SIG-M5 treated with dmso at 0.1 percent for 504 hours (cell line): Measurements from ENCODE around the gene OSTF1.
A peak's percentile ranks its signal among the peaks of the same experiment; 100 is the strongest.

Source experiments
- DNase-seq: peaks from one replicate; lab custom pipeline; 2025; ENCODE audit not compliant: unreplicated experiment; lab: John Stamatoyannopoulos, UW

OSTF1 gene

GRCh38 chr9:75161116-75161857 is 73.0 kb downstream of the OSTF1 start:
- DNase-seq, result peak; percentile 38

GRCh38 chr9:75163764-75164163 is 75.5 kb downstream of the OSTF1 start:
- DNase-seq, result no peak

- no peak for DNase-seq
These were observed 76.3 kb downstream of the OSTF1 start for GRCh38 chr9:75164573-75164972.

GRCh38 chr9:75167281-75167680 is 79.0 kb downstream of the OSTF1 start:
- no peak for DNase-seq

GRCh38 chr9:75168270-75169178 is 80.2 kb downstream of the OSTF1 start:
- no peak for DNase-seq

- no peak for DNase-seq
These were observed 81.3 kb downstream of the OSTF1 start for GRCh38 chr9:75169623-75170022.

- no peak for DNase-seq
These were observed 82.6 kb downstream of the OSTF1 start for GRCh38 chr9:75170898-75171360.

GRCh38 chr9:75175395-75175794 is 87.1 kb downstream of the OSTF1 start:
- DNase-seq, result no peak

- no peak for DNase-seq
These were observed 87.7 kb downstream of the OSTF1 start for GRCh38 chr9:75176037-75176436.

GRCh38 chr9:75181750-75182149 is 93.4 kb downstream of the OSTF1 start:
- DNase-seq, result no peak

- no peak for DNase-seq
These were observed 95.0 kb downstream of the OSTF1 start for GRCh38 chr9:75183306-75183705.

- DNase-seq, result no peak
These were observed 96.2 kb downstream of the OSTF1 start for GRCh38 chr9:75184471-75184870.

- peak; percentile 52 for DNase-seq
These were observed 97.4 kb downstream of the OSTF1 start for GRCh38 chr9:75185585-75186170.

GRCh38 chr9:75186767-75187380 is 98.6 kb downstream of the OSTF1 start:
- DNase-seq, result peak; percentile 20

GRCh38 chr9:75188756-75189155 is 100.4 kb downstream of the OSTF1 start:
- no peak for DNase-seq

GRCh38 chr9:75190762-75191161 is 102.4 kb downstream of the OSTF1 start:
- DNase-seq, result no peak
